ENCODE measurements around the gene MX1.

The MX1 gene

GRCh38 chr21:41425588-41425953 lies 468 bp upstream of the MX1 start:
- Histone ChIP-seq H3K36me3 (ENCODE audit: insufficient read depth, low read depth, low read length) (no peaks in the 10 kb centered on the region), H3K4me1 (ENCODE audit: insufficient read depth, low read length) (no peaks in the 10 kb centered on the region; the same call in 1 of the 2 replicates), H3K27ac (ENCODE audit: low read length) (no peak overlapping the region), H3K9ac (ENCODE audit: low read depth, low read length) (peak overlapping the region; percentile 33; the same call in 1 of the 2 replicates), H3K4me3 (ENCODE audit: low read length) (peak overlapping the region; percentile 73), H3K9me3 (ENCODE audit: insufficient read depth, low read depth, low read length) (no peaks in the 10 kb centered on the region), H3K27me3 (ENCODE audit: insufficient read depth, low read length) (peaks cover 75% of the 10 kb centered on the region)

- Histone ChIP-seq H3K4me1 (ENCODE audit: insufficient read depth, low read length) (no peaks in the 10 kb centered on the region; the same call in 1 of the 2 replicates), H3K9me3 (ENCODE audit: insufficient read depth, low read depth, low read length) (no peaks in the 10 kb centered on the region), H3K9ac (ENCODE audit: low read depth, low read length) (no peak overlapping the region), H3K36me3 (ENCODE audit: insufficient read depth, low read depth, low read length) (no peaks in the 10 kb centered on the region), H3K4me3 (ENCODE audit: low read length) (peak overlapping the region; percentile 73), H3K27me3 (ENCODE audit: insufficient read depth, low read length) (peaks cover 72% of the 10 kb centered on the region), H3K27ac (ENCODE audit: low read length) (no peak overlapping the region)
Measured at GRCh38 chr21:41426676-41427404, 801 bp downstream of the MX1 start.

- Histone ChIP-seq H3K27me3 (ENCODE audit: insufficient read depth, low read length) (peaks cover 65% of the 10 kb centered on the region), H3K9me3 (ENCODE audit: insufficient read depth, low read depth, low read length) (no peaks in the 10 kb centered on the region), H3K9ac (ENCODE audit: low read depth, low read length) (no peak overlapping the region), H3K27ac (ENCODE audit: low read length) (no peak overlapping the region), H3K36me3 (ENCODE audit: insufficient read depth, low read depth, low read length) (no peaks in the 10 kb centered on the region), H3K4me1 (ENCODE audit: insufficient read depth, low read length) (no peaks in the 10 kb centered on the region; the same call in 1 of the 2 replicates), H3K4me3 (ENCODE audit: low read length) (no peak overlapping the region)
Measured at GRCh38 chr21:41427556-41427955, 1.5 kb downstream of the MX1 start.

GRCh38 chr21:41428311-41428710 lies 2.3 kb downstream of the MX1 start:
- Histone ChIP-seq H3K36me3 (ENCODE audit: insufficient read depth, low read depth, low read length) (no peaks in the 10 kb centered on the region), H3K4me1 (ENCODE audit: insufficient read depth, low read length) (no peaks in the 10 kb centered on the region; the same call in 1 of the 2 replicates), H3K9me3 (ENCODE audit: insufficient read depth, low read depth, low read length) (no peaks in the 10 kb centered on the region), H3K27ac (ENCODE audit: low read length) (no peak overlapping the region), H3K9ac (ENCODE audit: low read depth, low read length) (no peak overlapping the region), H3K27me3 (ENCODE audit: insufficient read depth, low read length) (peaks cover 64% of the 10 kb centered on the region), H3K4me3 (ENCODE audit: low read length) (no peak overlapping the region)

DNA sequence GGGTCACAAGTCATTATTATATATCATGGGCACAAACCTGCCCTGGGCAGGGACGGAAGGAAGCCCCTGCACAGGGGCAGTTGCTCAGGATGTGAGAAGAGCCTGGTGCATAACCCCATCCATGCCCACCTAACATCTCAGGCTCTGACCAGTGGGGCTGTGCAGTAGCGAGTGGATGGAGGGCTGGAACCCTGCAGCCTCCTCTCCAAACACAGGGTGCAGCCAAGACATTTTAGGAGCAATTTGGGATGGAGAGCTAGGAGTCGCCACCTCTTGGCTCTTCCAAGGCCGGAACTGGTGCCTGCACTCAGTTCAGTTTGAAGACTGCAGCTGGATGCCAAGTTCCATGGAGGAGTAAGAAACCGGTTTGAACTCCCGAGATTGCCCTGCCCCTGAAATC lies 2.8 kb downstream of the MX1 start:
- Histone ChIP-seq H3K4me3 (ENCODE audit: low read length) (no peak overlapping the region), H3K36me3 (ENCODE audit: insufficient read depth, low read depth, low read length) (no peaks in the 10 kb centered on the region), H3K27ac (ENCODE audit: low read length) (no peak overlapping the region), H3K4me1 (ENCODE audit: insufficient read depth, low read length) (no peaks in the 10 kb centered on the region; the same call in 1 of the 2 replicates), H3K9ac (ENCODE audit: low read depth, low read length) (no peak overlapping the region), H3K9me3 (ENCODE audit: insufficient read depth, low read depth, low read length) (no peaks in the 10 kb centered on the region), H3K27me3 (ENCODE audit: insufficient read depth, low read length) (peaks cover 62% of the 10 kb centered on the region)

DNA sequence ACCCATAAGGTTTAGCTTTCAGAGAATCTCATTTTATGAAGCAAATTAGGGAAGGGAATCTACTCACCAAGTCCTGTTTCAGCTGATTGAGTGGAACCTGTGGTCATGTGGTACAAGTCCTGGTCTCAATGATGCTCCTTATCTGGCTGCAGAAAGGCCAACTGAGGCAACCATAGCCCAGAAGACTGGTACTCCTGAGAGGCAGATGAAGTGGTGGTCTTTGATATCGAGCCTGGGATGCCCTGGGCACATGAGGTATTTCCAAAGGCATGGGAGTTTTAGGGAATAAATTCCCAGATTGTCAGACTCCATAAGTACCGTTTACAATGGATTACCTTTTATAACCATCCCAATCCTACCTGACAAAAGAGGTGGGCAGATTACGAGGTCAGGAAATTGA lies 3.3 kb downstream of the MX1 start:
- no peaks in the 10 kb centered on the region; the same call in 1 of the 2 replicates for H3K4me1 ChIP-seq (ENCODE audit: insufficient read depth, low read length)
- H3K27ac ChIP-seq (ENCODE audit: low read length) = no peak overlapping the region
- no peaks in the 10 kb centered on the region for H3K9me3 ChIP-seq (ENCODE audit: insufficient read depth, low read depth, low read length)
- H3K4me3 ChIP-seq (ENCODE audit: low read length) = no peak overlapping the region
- no peaks in the 10 kb centered on the region for H3K36me3 ChIP-seq (ENCODE audit: insufficient read depth, low read depth, low read length)
- no peak overlapping the region for H3K9ac ChIP-seq (ENCODE audit: low read depth, low read length)
- peaks cover 57% of the 10 kb centered on the region for H3K27me3 ChIP-seq (ENCODE audit: insufficient read depth, low read length)

DNA sequence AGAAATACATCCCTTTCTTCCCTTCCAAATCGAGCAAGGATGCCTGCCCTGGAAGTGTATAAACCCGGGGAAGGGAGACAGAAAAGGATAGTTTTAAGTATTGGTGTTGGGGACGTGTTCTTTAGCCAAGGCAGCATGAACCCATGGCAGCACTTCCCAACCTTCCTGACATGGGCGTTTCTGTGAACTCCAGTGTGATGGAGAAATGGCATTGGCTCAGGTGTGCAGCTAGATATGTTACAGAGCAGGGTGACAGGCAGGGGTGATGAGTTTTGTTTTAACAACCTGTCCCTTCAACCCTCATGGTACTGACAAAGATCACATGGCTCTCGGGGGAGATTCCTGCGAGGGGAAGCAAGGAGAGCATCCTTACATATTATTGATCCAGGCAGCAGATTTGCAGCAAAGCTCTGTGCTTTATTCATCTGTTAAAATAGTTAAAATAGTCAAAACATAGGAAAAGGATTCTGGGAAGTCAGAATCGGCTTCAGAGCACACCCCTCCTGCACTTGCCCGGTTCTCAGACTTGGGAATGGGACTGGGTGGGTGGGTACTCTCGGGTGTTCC lies 4.0 kb downstream of the MX1 start:
- Histone ChIP-seq H3K27me3 (ENCODE audit: insufficient read depth, low read length) (peaks cover 50% of the 10 kb centered on the region), H3K9ac (ENCODE audit: low read depth, low read length) (no peak overlapping the region), H3K4me1 (ENCODE audit: insufficient read depth, low read length) (no peaks in the 10 kb centered on the region; the same call in 1 of the 2 replicates), H3K9me3 (ENCODE audit: insufficient read depth, low read depth, low read length) (peaks cover 4% of the 10 kb centered on the region; the same call in 1 of the 2 replicates), H3K27ac (ENCODE audit: low read length) (no peak overlapping the region), H3K36me3 (ENCODE audit: insufficient read depth, low read depth, low read length) (no peaks in the 10 kb centered on the region), H3K4me3 (ENCODE audit: low read length) (no peak overlapping the region)

DNA sequence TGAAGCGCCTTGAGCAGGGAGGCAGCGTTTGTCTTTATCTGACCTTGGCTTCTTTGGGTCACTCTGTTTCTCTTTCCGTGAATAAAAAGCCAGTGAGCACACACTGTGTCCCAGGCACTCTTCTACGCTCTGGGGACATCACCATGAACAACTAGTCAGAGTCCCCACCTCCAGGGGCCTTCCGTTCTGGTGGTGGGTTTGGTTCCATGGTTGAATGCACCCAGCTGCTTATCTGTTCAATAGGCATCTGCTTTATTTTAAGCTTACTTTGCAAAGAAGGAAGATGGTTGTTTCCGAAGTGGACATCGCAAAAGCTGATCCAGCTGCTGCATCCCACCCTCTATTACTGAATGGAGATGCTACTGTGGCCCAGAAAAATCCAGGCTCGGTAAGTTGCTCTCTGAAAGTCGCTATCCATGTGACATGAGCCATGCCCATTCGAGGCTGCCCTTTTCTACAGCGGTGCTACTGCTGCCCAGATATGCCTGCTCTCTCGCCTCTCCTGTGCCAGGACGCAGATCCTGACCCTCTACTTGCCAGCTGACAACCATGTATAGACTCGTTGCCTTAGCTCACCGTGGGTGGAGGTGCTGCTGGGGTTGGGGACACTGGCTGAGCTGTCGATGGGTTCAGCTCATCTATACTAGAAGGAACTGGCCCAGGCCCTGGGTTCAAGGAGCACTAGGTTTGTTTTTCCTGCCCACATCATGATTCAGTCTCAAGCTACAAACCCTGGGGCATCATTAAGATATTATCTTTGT lies 5.9 kb downstream of the MX1 start:
- Histone ChIP-seq H3K4me1 (ENCODE audit: insufficient read depth, low read length) (no peaks in the 10 kb centered on the region; the same call in 1 of the 2 replicates), H3K4me3 (ENCODE audit: low read length) (no peak overlapping the region), H3K27ac (ENCODE audit: low read length) (no peak overlapping the region), H3K9ac (ENCODE audit: low read depth, low read length) (no peak overlapping the region), H3K36me3 (ENCODE audit: insufficient read depth, low read depth, low read length) (no peaks in the 10 kb centered on the region), H3K9me3 (ENCODE audit: insufficient read depth, low read depth, low read length) (peaks cover 7% of the 10 kb centered on the region), H3K27me3 (ENCODE audit: insufficient read depth, low read length) (peaks cover 30% of the 10 kb centered on the region)

DNA sequence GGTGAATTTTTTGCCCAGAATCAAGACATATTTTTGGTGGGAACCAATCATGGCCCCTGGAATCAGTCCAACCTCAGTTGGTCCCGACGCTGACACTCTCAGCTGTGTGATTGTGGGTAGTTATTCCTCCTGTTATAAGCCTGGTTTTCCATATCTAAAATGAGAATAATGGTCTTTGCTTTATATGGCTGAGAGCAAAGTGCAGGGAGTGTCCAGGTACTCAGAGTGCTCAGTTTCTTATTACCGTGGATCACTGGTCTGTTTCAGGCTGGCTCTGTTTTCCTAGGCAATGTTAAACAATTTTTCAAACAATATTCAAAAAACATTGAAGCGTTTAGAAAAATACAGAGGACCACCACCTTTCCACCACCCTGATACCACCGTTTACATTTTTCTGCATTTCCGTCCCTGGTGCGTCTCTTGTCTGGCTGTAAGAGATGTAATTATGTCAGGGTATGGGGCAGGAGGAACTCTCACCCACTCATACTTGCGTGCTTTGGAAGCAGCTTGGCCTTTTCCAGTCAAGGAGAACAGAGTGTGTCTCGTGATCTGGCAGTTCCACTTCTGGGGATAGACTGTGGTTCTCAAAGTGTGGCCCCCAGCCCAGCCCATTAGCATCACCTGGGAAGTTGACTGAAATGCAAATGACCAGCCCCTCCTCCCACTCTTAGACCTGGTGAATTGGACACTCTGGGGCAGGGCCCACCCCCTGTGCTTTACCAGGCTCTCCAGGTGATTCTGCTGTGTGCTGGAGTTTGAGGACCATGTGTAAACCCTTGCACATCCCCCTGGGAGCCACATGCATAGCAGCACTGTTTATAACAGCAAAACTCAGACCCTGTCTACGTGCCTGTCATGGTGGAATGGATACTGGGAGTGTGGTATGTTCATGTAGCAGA lies 6.8 kb downstream of the MX1 start:
- H3K36me3 ChIP-seq (ENCODE audit: insufficient read depth, low read depth, low read length) = no peaks in the 10 kb centered on the region
- no peak overlapping the region for H3K4me3 ChIP-seq (ENCODE audit: low read length)
- no peaks in the 10 kb centered on the region; the same call in 1 of the 2 replicates for H3K4me1 ChIP-seq (ENCODE audit: insufficient read depth, low read length)
- H3K27me3 ChIP-seq (ENCODE audit: insufficient read depth, low read length) = peaks cover 22% of the 10 kb centered on the region
- H3K9ac ChIP-seq (ENCODE audit: low read depth, low read length) = no peak overlapping the region
- H3K27ac ChIP-seq (ENCODE audit: low read length) = no peak overlapping the region
- peaks cover 7% of the 10 kb centered on the region for H3K9me3 ChIP-seq (ENCODE audit: insufficient read depth, low read depth, low read length)

DNA sequence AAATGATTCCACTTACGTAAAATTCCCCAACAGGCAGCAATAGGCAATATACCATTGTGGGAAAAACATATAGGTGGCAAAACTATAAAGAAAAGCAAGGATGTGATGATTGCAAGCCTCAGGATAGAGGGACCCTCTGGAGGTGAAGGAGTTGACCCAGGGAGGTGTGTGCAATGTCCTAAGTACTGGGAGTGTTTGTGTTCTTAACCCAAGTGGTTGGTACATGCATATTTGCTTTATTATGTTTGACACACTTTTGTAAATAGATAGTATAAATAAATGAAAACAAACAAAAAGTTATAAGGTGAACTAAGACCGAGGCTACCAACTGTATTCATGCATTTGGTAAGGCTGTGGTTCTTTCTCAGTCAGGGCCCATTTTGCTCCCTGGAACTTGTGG lies 7.5 kb downstream of the MX1 start:
- no peaks in the 10 kb centered on the region for H3K36me3 ChIP-seq (ENCODE audit: insufficient read depth, low read depth, low read length)
- no peaks in the 10 kb centered on the region; the same call in 1 of the 2 replicates for H3K4me1 ChIP-seq (ENCODE audit: insufficient read depth, low read length)
- H3K4me3 ChIP-seq (ENCODE audit: low read length) = no peak overlapping the region
- peaks cover 14% of the 10 kb centered on the region for H3K27me3 ChIP-seq (ENCODE audit: insufficient read depth, low read length)
- no peak overlapping the region for H3K27ac ChIP-seq (ENCODE audit: low read length)
- H3K9ac ChIP-seq (ENCODE audit: low read depth, low read length) = no peak overlapping the region
- peaks cover 7% of the 10 kb centered on the region for H3K9me3 ChIP-seq (ENCODE audit: insufficient read depth, low read depth, low read length)

GRCh38 chr21:41435706-41436105 lies 9.7 kb downstream of the MX1 start:
- Histone ChIP-seq H3K4me3 (ENCODE audit: low read length) (no peak overlapping the region), H3K9me3 (ENCODE audit: insufficient read depth, low read depth, low read length) (peaks cover 7% of the 10 kb centered on the region), H3K36me3 (ENCODE audit: insufficient read depth, low read depth, low read length) (no peaks in the 10 kb centered on the region), H3K27me3 (ENCODE audit: insufficient read depth, low read length) (no peaks in the 10 kb centered on the region), H3K27ac (ENCODE audit: low read length) (no peak overlapping the region), H3K4me1 (ENCODE audit: insufficient read depth, low read length) (no peaks in the 10 kb centered on the region; the same call in 1 of the 2 replicates), H3K9ac (ENCODE audit: low read depth, low read length) (no peak overlapping the region)
